A549 (cell line): ENCODE measurements around the gene SPACDR. TPM values are rescaled to one million over a fixed set of nuclear protein-coding genes. Genes with fewer than 3 reads are reported as not detected.
"Not testable (repeated sequence)": the region's sequence is repeated elsewhere in the genome, so short reads cannot be mapped to it uniquely, and the experiment has no call there.

Experiments used
- ATAC-seq, 2 experiments: fragments of 200-7000 bp in 1 of 2; fragments of >200 bp in 1 of 2; cut with Nextera tagmentation in 1 of 2; cut with Tn5 transposase in 1 of 2; 3 replicates each; pipeline versions ENCODE4 v1.8.0 to v1.9.1; 2018 to 2020; ENCODE audit warnings: mild to moderate bottlenecking in 1 of 2, moderate library complexity in 1 of 2
- CTCF ChIA-PET: fragments of 300-600 bp; sonication (Branson Sonifier 250); formaldehyde crosslinking; extraction: SDS; loops from one replicate; lab custom pipeline; 2021; ENCODE audit warnings: antibody characterized with exemption, inconsistent platforms; lab: Yijun Ruan, JAX
- POLR2A ChIA-PET: fragments of 350-600 bp; formaldehyde crosslinking; extraction: SDS; loops from one replicate; lab custom pipeline; 2021; ENCODE audit warnings: antibody characterized with exemption, inconsistent platforms; lab: Yijun Ruan, JAX
- DNase-seq, 2 experiments: peaks; one replicate each; pipeline versions ENCODE4 v3.0.0 to v3.0.0-alpha.2; 2011 to 2016; ENCODE audit warnings: low read depth in 1 of 2, low spot score in 1 of 2
- FAIRE-seq: peaks from 2 replicates; lab custom pipeline; 2011; peaks lifted over from hg19 to GRCh38; lab: Jason Lieb, UNC
- H3K27ac ChIP-seq, 2 experiments: fragments of >200 bp; sonication (Bioruptor Twin); formaldehyde crosslinking; 3 replicates each; pipeline ENCODE4 v1.5.1; 2016 to 2017
- H3K4me1 ChIP-seq: fragments of >200 bp; sonication (Bioruptor Twin); formaldehyde crosslinking; 3 replicates; pipeline ENCODE4 v1.6.1; 2016
- H3K4me2 ChIP-seq: fragments of >200 bp; sonication (Bioruptor Twin); formaldehyde crosslinking; 3 replicates; pipeline ENCODE4 v1.6.1; 2016
- H3K4me3 ChIP-seq: fragments of >200 bp; sonication (Bioruptor Twin); formaldehyde crosslinking; 3 replicates; pipeline ENCODE4 v1.5.1; 2016
- H3K9me3 ChIP-seq: fragments of >200 bp; sonication (Bioruptor Twin); formaldehyde crosslinking; 3 replicates; pipeline ENCODE4 v1.6.1; 2016
- BCL3 ChIP-seq: fragments of >200 bp; sonication (Bioruptor Twin); formaldehyde crosslinking; IDR thresholded peaks from 3 replicates; pipeline ENCODE4 v1.6.1; 2016
- BHLHE40 ChIP-seq: IDR thresholded peaks from 2 replicates; pipeline ENCODE4 v1.6.1; 2012; ENCODE audit warnings: low read depth, low read length, inconsistent platforms
- CBX8 ChIP-seq: fragments of 200-600 bp; sonication (generic); IDR thresholded peaks from 2 replicates; pipeline ENCODE4 v1.6.1; 2016
- CEBPB ChIP-seq, 2 experiments: fragments of >200 bp in 1 of 2; sonication (Bioruptor Twin) in 1 of 2; formaldehyde crosslinking in 1 of 2; IDR thresholded peaks; 2 replicates each; pipeline ENCODE4 v1.6.1; 2012 to 2016
- CHD2 ChIP-seq: fragments of 150-350 bp; IDR thresholded peaks from 2 replicates; pipeline ENCODE4 v1.6.1; 2014; ENCODE audit warnings: low read length; ENCODE audit not compliant: partially characterized antibody
- EHMT2 ChIP-seq: fragments of 200-600 bp; sonication (generic); IDR thresholded peaks from 2 replicates; pipeline ENCODE4 v1.6.1; 2016; ENCODE audit warnings: antibody characterized with exemption, low read depth, mild to moderate bottlenecking, moderate library complexity
- GATA3 ChIP-seq: IDR thresholded peaks from 2 replicates; pipeline ENCODE4 v1.6.1; 2012; ENCODE audit warnings: borderline replicate concordance
- HES2 ChIP-seq: fragments of >200 bp; sonication (Bioruptor Twin); formaldehyde crosslinking; IDR thresholded peaks from 2 replicates; pipeline ENCODE4 v1.6.1; 2016
- HEYL ChIP-seq: fragments of 250-450 bp; sonication (Bioruptor Pico); IDR thresholded peaks from 2 replicates; pipeline ENCODE4 v1.8.0; 2021; ENCODE audit warnings: mild to moderate bottlenecking, moderate library complexity
- HOXB5 ChIP-seq: fragments of 250-450 bp; sonication (Bioruptor Pico); IDR thresholded peaks from 2 replicates; pipeline ENCODE4 v1.5.0; 2020; ENCODE audit warnings: mild to moderate bottlenecking, moderate library complexity
- KDM1A ChIP-seq: fragments of 200-600 bp; sonication (generic); IDR thresholded peaks from 2 replicates; pipeline ENCODE4 v1.6.1; 2016; ENCODE audit warnings: low read depth, mild to moderate bottlenecking
- MAFK ChIP-seq: fragments of 450-650 bp; IDR thresholded peaks from 2 replicates; pipeline ENCODE4 v1.6.1; 2014; ENCODE audit not compliant: partially characterized antibody
- MAX ChIP-seq: IDR thresholded peaks from 2 replicates; pipeline ENCODE4 v1.6.1; 2012
- NR3C1 ChIP-seq: fragments of >200 bp; sonication (Bioruptor Twin); formaldehyde crosslinking; IDR thresholded peaks from 3 replicates; pipeline ENCODE4 v1.6.1; 2017
- POLR2A ChIP-seq: IDR thresholded peaks from 2 replicates; pipeline ENCODE4 v1.6.1; 2012; ENCODE audit warnings: mild to moderate bottlenecking, low read length
- RAD21 ChIP-seq, 2 experiments: fragments of >200 bp in 1 of 2; sonication (Bioruptor Twin) in 1 of 2; formaldehyde crosslinking in 1 of 2; IDR thresholded peaks in 1 of 2; conservative IDR thresholded peaks in 1 of 2; 2 replicates in 1 of 2; 3 replicates in 1 of 2; pipeline ENCODE4 v1.6.1; 2012 to 2018; ENCODE audit warnings: inconsistent platforms in 1 of 2
- RARB ChIP-seq: fragments of 250-450 bp; sonication (Bioruptor Pico); IDR thresholded peaks from 2 replicates; pipeline ENCODE4 v1.8.0; 2021; ENCODE audit warnings: mild to moderate bottlenecking, moderate library complexity
- RFX5 ChIP-seq: fragments of 450-650 bp; IDR thresholded peaks from 2 replicates; pipeline ENCODE4 v1.7.1; 2014; ENCODE audit warnings: antibody characterized with exemption, mild to moderate bottlenecking, moderate library complexity
- TFCP2L1 ChIP-seq: fragments of 250-450 bp; sonication (Bioruptor Pico); IDR thresholded peaks from 2 replicates; pipeline ENCODE4 v1.5.0; 2021; ENCODE audit warnings: mild to moderate bottlenecking
- TP53 ChIP-seq: fragments of 250-450 bp; sonication (Bioruptor Pico); IDR thresholded peaks from 2 replicates; pipeline ENCODE4 v1.5.0; 2021; ENCODE audit warnings: mild to moderate bottlenecking, moderate library complexity
- ZSCAN20 ChIP-seq: fragments of 250-450 bp; sonication (Bioruptor Pico); IDR thresholded peaks from 2 replicates; pipeline ENCODE4 v1.8.0; 2022; ENCODE audit warnings: mild to moderate bottlenecking, moderate library complexity
- WGBS: methylation state at CpG from one replicate; pipeline ENCODE4 v1.1.6; 2017; ENCODE audit errors: missing lambda C conversion rate; 5-methylcytosine and 5-hydroxymethylcytosine counted together
- polyA plus RNA-seq, 4 experiments: library from polyadenylated mRNA; depleted of rRNA in 3 of 4; stranded (reverse); fragments of >200 nt; fragmentation: RNase III in 1 of 4; extraction: RNeasy Plus Mini Kit Qiagen cat#74134 plus additional on column Dnase treatment in 1 of 4; gene quantifications; 2 replicates in 3 of 4; 3 replicates in 1 of 4; pipeline ENCODE4 v1.2.3, GENCODE V29; 2011 to 2017
- TF ChIP-seq, protein P1 (sequence below): IDR thresholded peaks from 2 replicates; pipeline ENCODE4 v1.6.1; 2012
- TF ChIP-seq, protein P2 (sequence below): fragments of >200 bp; sonication (Bioruptor Twin); formaldehyde crosslinking; IDR thresholded peaks from 3 replicates; pipeline ENCODE4 v1.5.1; 2016

The SPACDR gene
- polyA plus RNA-seq, 2 of the 4 experiments (the other 2 are of a cell fraction): 0.17 to 0.34 TPM

DNA sequence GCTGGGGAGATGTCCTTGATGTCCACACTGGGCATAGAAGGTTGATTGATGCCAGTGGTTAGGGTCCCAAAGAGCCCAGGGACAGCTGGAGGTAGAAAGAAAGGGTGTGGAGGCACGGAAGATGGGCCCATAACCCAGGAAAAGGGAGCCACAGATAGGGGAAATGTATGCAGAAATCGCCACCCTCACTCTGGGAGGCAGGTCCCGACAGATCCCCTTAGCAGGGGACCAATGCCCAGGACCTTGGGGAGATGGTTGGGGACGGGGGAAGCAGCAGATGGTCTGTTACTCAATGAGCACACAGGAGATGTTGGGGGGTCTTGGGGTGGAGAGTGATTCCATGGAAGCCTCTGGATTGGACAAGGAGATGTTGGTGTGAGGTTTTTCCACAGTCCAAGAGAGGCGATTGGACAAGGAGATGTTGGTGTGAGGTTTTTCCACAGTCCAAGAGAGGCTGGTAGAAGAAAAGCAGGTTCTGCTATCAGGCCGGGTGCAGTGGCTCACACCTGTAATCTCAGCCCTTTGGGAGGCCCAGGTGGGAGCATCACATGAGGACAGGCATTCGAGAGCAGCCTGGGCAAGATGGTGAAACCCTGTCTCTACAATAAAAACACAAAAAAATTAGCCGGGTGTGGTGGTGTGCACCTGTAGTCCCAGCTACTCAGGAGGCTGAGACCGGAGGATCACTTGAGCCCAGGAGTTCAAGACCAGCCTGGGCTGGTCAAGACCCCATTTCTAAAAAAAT is 20.8 kb downstream of the SPACDR start (continued):
- TF ChIP-seq, protein P1, sequence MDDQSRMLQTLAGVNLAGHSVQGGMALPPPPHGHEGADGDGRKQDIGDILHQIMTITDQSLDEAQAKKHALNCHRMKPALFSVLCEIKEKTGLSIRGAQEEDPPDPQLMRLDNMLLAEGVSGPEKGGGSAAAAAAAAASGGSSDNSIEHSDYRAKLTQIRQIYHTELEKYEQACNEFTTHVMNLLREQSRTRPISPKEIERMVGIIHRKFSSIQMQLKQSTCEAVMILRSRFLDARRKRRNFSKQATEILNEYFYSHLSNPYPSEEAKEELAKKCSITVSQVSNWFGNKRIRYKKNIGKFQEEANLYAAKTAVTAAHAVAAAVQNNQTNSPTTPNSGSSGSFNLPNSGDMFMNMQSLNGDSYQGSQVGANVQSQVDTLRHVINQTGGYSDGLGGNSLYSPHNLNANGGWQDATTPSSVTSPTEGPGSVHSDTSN: no peak
- TF ChIP-seq EHMT2: no peak
- no peak for TF ChIP-seq HES2
- no peak for TF ChIP-seq CHD2
- no peak for TF ChIP-seq POLR2A

- CTCF ChIA-PET: interaction anchor here (1.0 to 1.3 kb wide), 3 partner anchors 9 to 27 kb away, joined by 3 to 5 read pairs (median 4); no protein-coding TSS in a partner anchor
- POLR2A ChIA-PET: no interaction called here
- Histone ChIP-seq H3K27ac (no peak overlapping the region), H3K4me2 (no peak overlapping the region), H3K9me3 (no peaks in the 10 kb centered on the region), H3K4me1 (peaks cover 13% of the 10 kb centered on the region; the same call in 2 of the 3 replicates), H3K4me3 (no peak overlapping the region)
- ATAC-seq (no peak; a peak in 1 of 6 replicates), DNase-seq (no peak), FAIRE-seq (no peak)
- TF ChIP-seq MAFK (no peak), HOXB5 (CRISPR knock-in tag) (no peak), BCL3 (no peak), TP53 (CRISPR knock-in tag) (no peak), BHLHE40 (no peak), CBX8 (no peak), RFX5 (no peak), MAX (no peak), TFCP2L1 (CRISPR knock-in tag) (no peak), RAD21 (conservative IDR thresholded peaks at IDR 0.05 in 1 of 2, IDR thresholded peaks at IDR 0.05 in 1 of 2) (no peak), KDM1A (no peak), CEBPB (IDR thresholded peaks at IDR 0.05) (no peak), POLR2A (no peak), ZSCAN20 (no peak), GATA3 (no peak), NR3C1 (no peak), HEYL (CRISPR knock-in tag) (no peak), RARB (no peak)
- TF ChIP-seq, protein P1: no peak
- TF ChIP-seq, protein P2, sequence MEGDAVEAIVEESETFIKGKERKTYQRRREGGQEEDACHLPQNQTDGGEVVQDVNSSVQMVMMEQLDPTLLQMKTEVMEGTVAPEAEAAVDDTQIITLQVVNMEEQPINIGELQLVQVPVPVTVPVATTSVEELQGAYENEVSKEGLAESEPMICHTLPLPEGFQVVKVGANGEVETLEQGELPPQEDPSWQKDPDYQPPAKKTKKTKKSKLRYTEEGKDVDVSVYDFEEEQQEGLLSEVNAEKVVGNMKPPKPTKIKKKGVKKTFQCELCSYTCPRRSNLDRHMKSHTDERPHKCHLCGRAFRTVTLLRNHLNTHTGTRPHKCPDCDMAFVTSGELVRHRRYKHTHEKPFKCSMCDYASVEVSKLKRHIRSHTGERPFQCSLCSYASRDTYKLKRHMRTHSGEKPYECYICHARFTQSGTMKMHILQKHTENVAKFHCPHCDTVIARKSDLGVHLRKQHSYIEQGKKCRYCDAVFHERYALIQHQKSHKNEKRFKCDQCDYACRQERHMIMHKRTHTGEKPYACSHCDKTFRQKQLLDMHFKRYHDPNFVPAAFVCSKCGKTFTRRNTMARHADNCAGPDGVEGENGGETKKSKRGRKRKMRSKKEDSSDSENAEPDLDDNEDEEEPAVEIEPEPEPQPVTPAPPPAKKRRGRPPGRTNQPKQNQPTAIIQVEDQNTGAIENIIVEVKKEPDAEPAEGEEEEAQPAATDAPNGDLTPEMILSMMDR: no peak
- 85% methylated on average over 11 of the region's 11 CpGs for WGBS
Observed at GRCh38 chr7:100441641-100442535, 22.2 kb downstream of the SPACDR start.

DNA sequence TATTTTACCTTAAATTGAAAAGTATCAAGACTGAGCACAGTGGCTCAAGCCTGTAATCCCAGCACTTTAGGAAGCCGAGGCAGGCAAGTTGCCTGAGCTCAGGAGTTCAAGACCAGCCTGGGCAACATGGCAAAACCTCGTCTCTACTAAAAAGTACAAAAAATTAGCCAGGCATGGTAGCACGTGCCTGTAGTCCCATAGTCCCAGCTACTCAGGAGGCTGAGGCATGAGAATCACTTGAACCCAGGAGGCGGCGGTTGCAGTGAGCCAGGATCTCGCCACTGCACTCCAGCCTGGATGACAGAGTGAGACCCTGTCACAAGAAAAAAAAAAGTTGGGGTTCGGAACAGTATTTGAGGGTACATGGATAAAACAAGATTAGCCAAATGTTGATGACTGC is 24.8 kb downstream of the SPACDR start:
- H3K4me1 ChIP-seq: peaks cover 14% of the 10 kb centered on the region; the same call in 2 of the 3 replicates
- not testable (repeated sequence) for ATAC-seq, FAIRE-seq, H3K27ac ChIP-seq, H3K4me3 ChIP-seq, H3K9me3 ChIP-seq, H3K4me2 ChIP-seq, DNase-seq
- WGBS: 86% methylated on average over 7 of the region's 7 CpGs
- POLR2A ChIA-PET: interaction anchor here (1.2 kb wide), 1 partner anchor 11 kb away, joined by 3 read pairs; the partner anchor contains the start of gene ZCWPW1
- CTCF ChIA-PET: interaction anchor here (5.1 kb wide), 1 partner anchor 11 kb away, joined by 26 read pairs; no protein-coding TSS in a partner anchor

DNA sequence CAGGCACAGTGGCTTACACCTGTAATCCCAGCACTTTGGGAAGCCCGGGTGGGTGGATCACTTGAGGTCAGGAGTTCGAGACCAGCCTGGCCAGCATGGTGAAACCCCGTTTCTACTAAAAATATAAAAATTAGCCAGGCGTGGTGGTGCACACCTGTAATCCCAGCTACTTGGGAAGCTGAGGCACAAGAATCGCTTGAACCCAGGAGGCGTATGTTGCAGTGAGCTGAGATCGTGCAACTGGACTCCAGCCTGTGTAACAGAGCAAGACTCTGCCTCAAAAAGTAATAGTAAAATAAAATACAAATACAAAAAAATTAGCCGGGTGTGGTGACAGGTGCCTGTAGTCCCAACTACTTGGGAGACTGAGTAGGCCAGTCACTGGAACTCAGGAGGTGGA is 25.3 kb downstream of the SPACDR start:
- ChIA-PET CTCF (interaction anchor here (5.1 kb wide), 1 partner anchor 11 kb away, joined by 26 read pairs; no protein-coding TSS in a partner anchor), POLR2A (interaction anchor here (1.2 to 2.6 kb wide), 2 partner anchors 10 kb away, joined by 3 to 23 read pairs; partner anchors contain the start of genes MEPCE and ZCWPW1)
- not testable (repeated sequence) for DNase-seq, H3K4me2 ChIP-seq, H3K4me3 ChIP-seq, ATAC-seq, FAIRE-seq, H3K9me3 ChIP-seq, H3K27ac ChIP-seq
- 84% methylated on average over 8 of the region's 8 CpGs for WGBS
- peaks cover 11% of the 10 kb centered on the region; the same call in 1 of the 3 replicates for H3K4me1 ChIP-seq
